H1 (cell line): ENCODE data around the gene USP20. TPM values are rescaled to one million over a fixed set of nuclear protein-coding genes. Genes with fewer than 3 reads are reported as not detected.

Experiments used
- EP300 ChIP-seq, 2 experiments: IDR thresholded peaks; 1 replicate in 1 of 2; 2 replicates in 1 of 2; pipeline ENCODE4 v1.6.1; 2011 to 2012; ENCODE audit warnings: low read depth in 2 of 2, low read length in 2 of 2, mild to moderate bottlenecking in 2 of 2, borderline replicate concordance in 1 of 2, inconsistent platforms in 1 of 2, moderate library complexity in 1 of 2
- polyA plus RNA-seq, 7 experiments: library from polyadenylated mRNA; depleted of rRNA in 3 of 7; stranded (reverse) in 5 of 7; unstranded in 2 of 7; fragments of >200 nt in 5 of 7; fragments of 200-250 nt in 2 of 7; gene quantifications; 1 replicate in 5 of 7; 2 replicates in 1 of 7; 4 replicates in 1 of 7; pipeline versions ENCODE4 v1.2.1 to v1.2.3, GENCODE V29; 2011 to 2013; ENCODE audit warnings: missing spikeins in 2 of 7, mixed read lengths in 2 of 7
- total RNA-seq: library from RNA; stranded (reverse); fragmentation: NEBNext Ultra II Directional; extraction: Animal tissue kit (Norgen Biotek cat#: 25700); gene quantifications from 2 replicates; pipeline ENCODE4 v1.2.1, GENCODE V29; 2021

Gene USP20
- total and polyA plus RNA-seq, 2 of the 8 experiments (the other 6 are each of a cell fraction or from before 2014, with no cell fraction given) = 13.4 to 23.0 TPM

- no peak for TF ChIP-seq EP300 (IDR thresholded peaks at IDR 0.05; ENCODE audit: borderline replicate concordance in 1 of 2, low read depth in 2 of 2, low read length in 2 of 2)
Observed at GRCh38 chr9:129861447-129861827, 26.2 kb downstream of the USP20 start (continued).
